GM12873 (cell line): ENCODE measurements around the gene CCNQ.

ENCODE experiments used
- TF ChIP-seq, protein P1 (sequence below): IDR thresholded peaks from 2 replicates; pipeline ENCODE4 v1.5.1; 2012; ENCODE audit warnings: low read depth, mild to moderate bottlenecking, moderate library complexity, low read length, control low read depth; ENCODE audit not compliant: insufficient read depth; ENCODE audit errors: missing control alignments

Gene CCNQ

GRCh38 chrX:153628665-153629064 lies 29.7 kb upstream of the CCNQ start:
- TF ChIP-seq, protein P1, sequence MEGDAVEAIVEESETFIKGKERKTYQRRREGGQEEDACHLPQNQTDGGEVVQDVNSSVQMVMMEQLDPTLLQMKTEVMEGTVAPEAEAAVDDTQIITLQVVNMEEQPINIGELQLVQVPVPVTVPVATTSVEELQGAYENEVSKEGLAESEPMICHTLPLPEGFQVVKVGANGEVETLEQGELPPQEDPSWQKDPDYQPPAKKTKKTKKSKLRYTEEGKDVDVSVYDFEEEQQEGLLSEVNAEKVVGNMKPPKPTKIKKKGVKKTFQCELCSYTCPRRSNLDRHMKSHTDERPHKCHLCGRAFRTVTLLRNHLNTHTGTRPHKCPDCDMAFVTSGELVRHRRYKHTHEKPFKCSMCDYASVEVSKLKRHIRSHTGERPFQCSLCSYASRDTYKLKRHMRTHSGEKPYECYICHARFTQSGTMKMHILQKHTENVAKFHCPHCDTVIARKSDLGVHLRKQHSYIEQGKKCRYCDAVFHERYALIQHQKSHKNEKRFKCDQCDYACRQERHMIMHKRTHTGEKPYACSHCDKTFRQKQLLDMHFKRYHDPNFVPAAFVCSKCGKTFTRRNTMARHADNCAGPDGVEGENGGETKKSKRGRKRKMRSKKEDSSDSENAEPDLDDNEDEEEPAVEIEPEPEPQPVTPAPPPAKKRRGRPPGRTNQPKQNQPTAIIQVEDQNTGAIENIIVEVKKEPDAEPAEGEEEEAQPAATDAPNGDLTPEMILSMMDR: no peak

DNA sequence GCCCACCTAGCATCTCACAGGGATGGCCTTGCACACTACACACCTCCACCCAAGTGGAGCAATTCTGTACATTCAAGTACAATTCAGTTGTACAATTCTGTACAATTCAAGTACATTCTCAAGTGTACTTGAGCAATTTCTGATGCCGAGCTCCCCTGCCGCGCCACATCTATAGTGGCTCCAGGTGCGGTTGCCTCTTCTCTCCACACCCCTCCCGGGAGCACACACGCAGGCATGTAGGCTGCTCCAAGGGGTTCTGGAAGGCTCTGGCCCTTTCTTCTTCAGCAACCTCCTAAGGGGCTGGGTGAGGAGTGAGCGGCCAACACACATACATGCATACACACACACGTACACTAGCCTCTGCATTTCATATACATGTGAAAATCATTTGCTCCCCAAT lies 29.2 kb upstream of the CCNQ start:
- TF ChIP-seq, protein P1: no peak

DNA sequence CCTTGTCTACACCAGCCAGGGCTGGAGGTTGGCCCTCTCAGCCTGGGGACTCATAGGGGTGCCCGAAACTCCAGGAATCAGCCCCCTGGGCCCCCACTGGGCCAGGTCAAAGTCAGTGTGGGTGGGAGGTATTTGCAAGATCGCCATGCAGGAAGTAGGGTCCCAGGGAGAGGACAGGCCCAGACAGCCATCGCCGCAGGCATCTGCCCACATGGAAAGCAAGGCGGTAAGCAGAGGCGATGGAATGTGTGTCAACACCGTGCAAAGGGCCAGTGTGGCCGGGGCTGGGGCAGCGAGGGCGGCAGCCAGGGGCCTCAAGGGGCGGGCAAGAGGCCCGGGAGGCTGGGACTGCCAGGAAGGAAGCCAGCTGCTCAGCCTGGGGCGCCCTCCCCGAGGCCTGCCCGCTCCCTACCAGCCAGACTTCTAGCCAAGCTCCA lies 28.8 kb upstream of the CCNQ start:
- TF ChIP-seq, protein P1: no peak

DNA sequence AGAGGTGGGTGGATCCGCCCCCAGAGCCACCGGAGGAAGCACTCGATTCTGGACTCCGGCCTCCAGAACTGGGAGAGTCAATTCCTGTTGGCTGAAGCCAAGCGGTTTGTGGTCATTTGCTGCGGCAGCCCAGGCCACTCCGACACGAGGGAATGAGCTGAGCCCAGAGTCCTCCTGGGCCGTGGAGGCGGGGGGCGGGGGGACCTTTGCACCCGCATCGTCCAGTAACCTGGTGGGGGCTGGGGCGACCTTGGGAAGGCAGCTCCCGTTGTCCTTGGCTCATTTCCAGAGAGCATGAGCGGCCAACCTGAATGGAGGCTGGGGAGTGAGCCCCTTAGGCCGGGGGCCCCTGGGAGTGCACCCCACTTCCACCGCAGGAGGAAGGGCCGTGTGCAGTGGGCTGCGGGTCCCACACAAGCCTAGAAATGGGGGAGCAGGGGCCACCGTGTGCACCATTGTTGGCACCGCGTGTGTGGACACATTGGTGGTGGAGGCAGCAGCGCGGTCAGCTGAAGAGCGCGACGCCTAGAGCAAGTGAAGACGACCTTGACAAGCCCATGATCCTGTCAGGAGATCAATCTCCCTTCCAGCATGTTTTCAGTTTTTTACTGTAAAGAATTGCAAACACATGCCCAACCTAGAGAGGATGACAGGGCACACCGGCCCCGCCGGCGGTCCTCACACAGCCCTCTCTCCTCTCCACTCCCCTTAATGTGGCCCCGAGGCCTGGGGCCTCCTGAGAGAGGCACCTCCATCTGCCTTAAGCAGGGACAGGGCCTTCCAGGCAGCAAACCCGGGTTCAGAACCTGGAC lies 28.1 kb upstream of the CCNQ start:
- TF ChIP-seq, protein P1: no peak

DNA sequence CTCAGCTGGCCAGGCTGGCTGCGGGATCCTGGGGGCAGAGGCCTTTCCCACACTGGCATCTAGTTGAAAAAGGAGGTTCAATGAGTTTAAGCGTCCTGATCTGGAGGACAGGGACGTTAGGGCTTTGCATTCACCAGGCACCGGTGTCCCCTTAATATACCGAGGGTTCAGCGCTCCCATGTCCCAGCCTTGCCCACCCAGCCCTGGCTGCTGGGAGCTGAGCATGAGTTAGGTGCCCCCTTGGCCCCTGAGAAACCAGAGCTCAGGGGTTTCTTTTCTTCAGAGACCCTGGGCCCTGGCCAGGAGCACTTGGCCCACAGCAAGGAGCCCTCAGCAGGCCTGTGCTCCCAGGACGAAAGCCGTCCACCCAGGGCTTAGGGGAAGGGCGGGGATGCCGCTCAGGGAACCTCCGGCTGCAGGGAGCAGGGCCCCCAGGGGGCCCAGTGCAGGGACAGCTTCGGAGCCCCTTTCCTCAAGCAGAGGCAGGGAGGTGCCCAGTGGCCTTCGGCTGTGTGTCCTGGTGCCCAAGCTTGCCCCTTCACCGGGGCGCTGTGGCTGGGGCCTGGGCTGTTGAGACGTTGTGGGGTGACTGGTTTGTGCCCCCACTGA lies 27.2 kb upstream of the CCNQ start:
- TF ChIP-seq, protein P1: no peak

DNA sequence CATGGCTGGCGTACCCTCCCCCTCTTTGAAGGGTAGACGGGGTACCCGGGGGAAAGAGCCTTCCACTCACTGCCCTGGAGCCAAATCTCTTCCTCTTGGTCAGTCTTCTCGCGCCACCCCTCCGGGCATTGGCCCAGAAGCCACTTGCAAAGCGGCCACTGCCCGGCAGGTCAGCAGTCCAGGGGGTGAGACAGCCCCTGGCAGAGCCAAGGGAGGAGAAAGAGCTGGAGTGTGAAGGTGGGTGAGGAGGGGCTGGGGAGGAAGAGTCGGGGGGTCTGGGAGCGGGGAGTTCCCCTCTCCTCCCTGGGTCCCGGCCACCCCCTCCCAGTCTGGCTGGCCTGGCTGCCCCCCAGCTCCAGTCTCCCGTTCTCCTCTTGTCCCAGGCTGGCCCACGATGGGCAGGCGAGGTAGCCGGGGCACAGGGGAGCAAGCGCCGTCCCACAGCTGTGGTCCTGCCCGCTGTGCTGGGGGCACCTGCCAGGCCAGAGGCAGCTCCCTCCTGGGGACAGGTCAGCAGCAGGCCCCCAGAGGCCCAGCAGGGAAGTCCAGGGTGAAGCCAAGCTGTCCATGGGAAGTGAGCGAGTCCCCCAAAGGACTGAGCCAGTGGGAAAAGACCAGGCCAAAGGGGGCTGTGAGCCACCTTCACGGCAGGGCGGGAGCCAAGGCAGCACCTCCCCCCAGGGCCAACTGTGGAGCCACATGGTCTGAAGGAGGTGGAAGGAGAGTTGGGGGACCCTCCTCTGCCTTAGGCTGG lies 26.5 kb upstream of the CCNQ start:
- TF ChIP-seq, protein P1: no peak

DNA sequence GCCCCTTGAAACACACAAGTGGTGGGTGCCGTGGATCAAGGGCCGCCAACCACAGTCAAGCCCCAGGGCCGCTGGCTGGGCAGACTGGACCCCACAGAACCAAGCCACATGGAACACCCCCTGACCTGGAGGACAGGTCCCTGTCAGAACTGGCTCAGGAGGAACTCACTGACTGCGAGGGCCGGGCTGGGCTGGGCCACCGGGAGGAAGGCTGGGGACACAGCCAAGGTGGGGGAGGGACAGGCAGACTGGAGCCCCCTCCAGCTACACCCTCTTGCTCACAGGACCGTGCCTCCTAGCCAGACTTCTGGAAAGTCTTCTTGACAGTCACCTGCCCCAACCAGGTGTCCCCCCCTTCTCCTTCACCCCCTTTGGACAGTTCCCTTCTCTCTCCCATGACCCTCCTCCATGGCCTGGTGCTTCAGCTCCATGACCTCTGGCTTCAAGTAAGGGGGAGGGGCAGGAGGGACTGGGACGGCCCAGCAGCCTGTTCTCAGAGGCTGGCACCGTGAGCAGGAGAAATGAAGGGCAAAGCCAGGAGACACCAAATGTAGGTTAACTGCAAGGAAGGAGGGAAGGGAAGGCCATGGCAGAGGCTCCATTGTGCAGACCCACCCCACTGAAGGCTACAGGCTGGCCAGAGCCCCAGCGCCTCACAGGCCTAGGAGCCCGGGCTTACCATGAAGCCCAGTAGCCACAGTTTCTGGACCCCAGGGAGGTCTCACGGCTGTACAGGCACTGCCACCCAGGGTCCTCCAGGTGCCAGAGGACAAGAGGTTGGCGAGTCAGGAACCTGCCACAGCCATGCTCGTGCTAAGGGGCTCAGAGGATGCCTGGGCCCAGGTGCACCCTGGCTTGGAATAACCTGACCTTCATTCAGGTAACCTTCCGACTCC lies 25.5 kb upstream of the CCNQ start:
- TF ChIP-seq, protein P1: no peak
